GM18907 (cell line): ENCODE data around the gene PHB1.

ENCODE experiments used
- ATAC-seq: cut with Tn5 transposase; IDR thresholded peaks from one replicate; pipeline ENCODE4 v1.9.1; 2021; ENCODE audit warnings: mild to moderate bottlenecking, moderate library complexity; ENCODE audit not compliant: unreplicated experiment

PHB1 gene

GRCh38 chr17:49357516-49357915 is 57.2 kb downstream of the PHB1 start:
- no peak for ATAC-seq

DNA sequence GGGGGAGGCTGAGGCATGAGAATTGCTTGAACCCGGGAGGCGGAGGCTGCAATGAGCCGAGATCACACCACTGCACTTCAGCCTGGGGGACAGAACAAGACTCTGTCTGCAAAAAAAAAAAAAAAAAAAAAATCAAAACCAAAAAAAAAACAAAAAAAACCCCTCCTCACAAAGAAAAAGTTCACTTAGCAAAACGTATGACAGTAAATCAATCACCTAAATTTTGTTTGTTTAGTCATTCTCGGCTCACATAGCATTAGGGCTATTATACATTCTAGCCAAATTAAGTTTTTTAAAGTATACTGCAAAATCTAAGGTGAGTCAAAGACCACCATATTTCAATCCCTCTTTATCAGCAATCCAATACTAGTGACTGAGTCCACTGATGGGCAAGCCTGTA is 58.4 kb downstream of the PHB1 start:
- ATAC-seq: no peak
